Osteoblast (primary cell): ENCODE measurements around the gene FAF1. TPM values are rescaled to one million over a fixed set of nuclear protein-coding genes. Genes with fewer than 3 reads are reported as not detected.

Experiments used
- DNase-seq: peaks from one replicate; pipeline ENCODE4 v3.0.0; 2011; ENCODE audit warnings: low spot score, mixed read lengths; ENCODE audit not compliant: insufficient read length; ENCODE audit errors: missing footprints
- H2AFZ ChIP-seq: 2 replicates; pipeline ENCODE4 v1.6.0; 2011; ENCODE audit warnings: mild to moderate bottlenecking, low read length
- H3K27ac ChIP-seq: 2 replicates; pipeline ENCODE4 v1.5.1; 2011; ENCODE audit warnings: mild to moderate bottlenecking, low read depth, low read length, moderate library complexity
- H3K27me3 ChIP-seq: 2 replicates; pipeline ENCODE4 v1.6.0; 2012; ENCODE audit warnings: mild to moderate bottlenecking, control low read depth, inconsistent platforms, low read length, moderate library complexity; ENCODE audit not compliant: insufficient read depth
- H3K36me3 ChIP-seq: 2 replicates; pipeline ENCODE4 v1.5.1; 2011; ENCODE audit warnings: mild to moderate bottlenecking, low read length, control low read depth, moderate library complexity; ENCODE audit not compliant: insufficient read depth
- H3K4me1 ChIP-seq: 2 replicates; pipeline ENCODE4 v1.5.1; 2011; ENCODE audit warnings: mild to moderate bottlenecking, low read length, control low read depth, moderate library complexity; ENCODE audit not compliant: insufficient read depth
- H3K4me2 ChIP-seq: 2 replicates; pipeline ENCODE4 v1.6.0; 2011; ENCODE audit warnings: mild to moderate bottlenecking, low read length; ENCODE audit not compliant: insufficient read depth
- H3K4me3 ChIP-seq: fragments of 200-600 bp; sonication (generic); 3 replicates; pipeline ENCODE4 v1.5.1; 2012; ENCODE audit warnings: mild to moderate bottlenecking, low read length, inconsistent platforms; ENCODE audit not compliant: insufficient read depth
- H3K79me2 ChIP-seq: 2 replicates; pipeline ENCODE4 v1.6.0; 2012; ENCODE audit warnings: mild to moderate bottlenecking, low read length, control low read depth, inconsistent platforms; ENCODE audit not compliant: insufficient read depth
- H3K9me3 ChIP-seq: 2 replicates; pipeline ENCODE4 v1.5.1; 2011; ENCODE audit warnings: low read depth, low read length, control low read depth
- H4K20me1 ChIP-seq: 2 replicates; pipeline ENCODE4 v1.6.0; 2012; ENCODE audit warnings: mild to moderate bottlenecking, low read length, control low read depth; ENCODE audit not compliant: insufficient read depth
- total RNA-seq: library from RNA; depleted of rRNA; stranded (reverse); fragments of >200 nt; gene quantifications from 2 replicates; pipeline ENCODE4 v1.2.3, GENCODE V29; 2012
- TF ChIP-seq, protein P1 (sequence below): IDR thresholded peaks from 2 replicates; pipeline ENCODE4 v1.5.1; 2011; ENCODE audit warnings: mild to moderate bottlenecking, low read depth, low read length, moderate library complexity; ENCODE audit errors: extremely low read depth

Gene FAF1
- total RNA-seq, 1 donor, result 40.5 TPM

DNA sequence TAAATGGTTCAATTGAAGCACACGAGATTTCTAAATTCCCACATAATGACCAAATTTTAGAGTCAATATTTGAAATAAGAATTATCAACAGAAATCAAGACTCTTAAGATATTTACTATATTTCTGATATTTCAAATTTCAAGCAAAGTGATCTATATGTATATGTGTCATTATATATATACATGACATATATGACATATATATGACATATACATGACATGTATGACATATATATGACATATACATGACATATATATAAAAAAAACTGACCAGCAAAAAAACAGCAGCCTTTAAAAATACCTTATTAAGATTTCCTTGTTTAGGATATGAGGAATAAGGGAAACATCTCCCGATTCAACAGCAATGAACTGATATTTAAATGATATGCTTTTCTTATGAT is 266.2 kb downstream of the FAF1 start:
- no peak overlapping the region for H3K4me2 ChIP-seq
- H3K36me3 ChIP-seq, result no peaks in the 10 kb centered on the region
- H3K79me2 ChIP-seq, result no peaks in the 10 kb centered on the region
- H3K27me3 ChIP-seq, result no peaks in the 10 kb centered on the region
- H3K4me1 ChIP-seq, result peaks cover 4% of the 10 kb centered on the region
- no peaks in the 10 kb centered on the region for H3K9me3 ChIP-seq
- no peak overlapping the region for H3K4me3 ChIP-seq
- H3K27ac ChIP-seq, result no peak overlapping the region
- no peaks in the 10 kb centered on the region for H4K20me1 ChIP-seq
- H2AFZ ChIP-seq, result no peak overlapping the region
- no peak for DNase-seq
- TF ChIP-seq, protein P1, sequence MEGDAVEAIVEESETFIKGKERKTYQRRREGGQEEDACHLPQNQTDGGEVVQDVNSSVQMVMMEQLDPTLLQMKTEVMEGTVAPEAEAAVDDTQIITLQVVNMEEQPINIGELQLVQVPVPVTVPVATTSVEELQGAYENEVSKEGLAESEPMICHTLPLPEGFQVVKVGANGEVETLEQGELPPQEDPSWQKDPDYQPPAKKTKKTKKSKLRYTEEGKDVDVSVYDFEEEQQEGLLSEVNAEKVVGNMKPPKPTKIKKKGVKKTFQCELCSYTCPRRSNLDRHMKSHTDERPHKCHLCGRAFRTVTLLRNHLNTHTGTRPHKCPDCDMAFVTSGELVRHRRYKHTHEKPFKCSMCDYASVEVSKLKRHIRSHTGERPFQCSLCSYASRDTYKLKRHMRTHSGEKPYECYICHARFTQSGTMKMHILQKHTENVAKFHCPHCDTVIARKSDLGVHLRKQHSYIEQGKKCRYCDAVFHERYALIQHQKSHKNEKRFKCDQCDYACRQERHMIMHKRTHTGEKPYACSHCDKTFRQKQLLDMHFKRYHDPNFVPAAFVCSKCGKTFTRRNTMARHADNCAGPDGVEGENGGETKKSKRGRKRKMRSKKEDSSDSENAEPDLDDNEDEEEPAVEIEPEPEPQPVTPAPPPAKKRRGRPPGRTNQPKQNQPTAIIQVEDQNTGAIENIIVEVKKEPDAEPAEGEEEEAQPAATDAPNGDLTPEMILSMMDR, result no peak

DNA sequence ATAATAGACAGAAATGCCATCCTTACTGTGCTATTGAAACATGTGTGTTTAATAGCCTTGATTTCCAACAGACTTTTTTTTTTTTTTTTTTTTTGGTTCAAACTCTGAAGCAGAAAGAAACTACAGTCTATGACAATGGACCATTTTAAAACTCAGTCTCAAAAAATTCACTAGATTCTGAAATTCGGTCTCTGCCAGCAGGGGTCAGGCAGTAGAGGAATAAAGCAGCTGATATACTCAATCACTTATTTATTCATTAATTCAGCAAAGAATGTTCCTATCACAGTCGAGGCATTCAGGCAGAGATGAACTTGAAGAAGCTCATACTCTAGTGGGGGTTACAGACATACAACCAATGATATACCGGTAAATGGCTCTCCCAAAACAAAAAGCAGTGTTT is 275.9 kb downstream of the FAF1 start:
- Histone ChIP-seq H3K4me2 (no peak overlapping the region), H3K36me3 (no peaks in the 10 kb centered on the region), H3K27ac (no peak overlapping the region), H3K79me2 (no peaks in the 10 kb centered on the region), H3K9me3 (no peaks in the 10 kb centered on the region), H3K4me1 (no peaks in the 10 kb centered on the region), H3K4me3 (no peak overlapping the region), H2AFZ (no peak overlapping the region), H3K27me3 (no peaks in the 10 kb centered on the region), H4K20me1 (no peaks in the 10 kb centered on the region)
- no peak for DNase-seq
- TF ChIP-seq, protein P1, result no peak

DNA sequence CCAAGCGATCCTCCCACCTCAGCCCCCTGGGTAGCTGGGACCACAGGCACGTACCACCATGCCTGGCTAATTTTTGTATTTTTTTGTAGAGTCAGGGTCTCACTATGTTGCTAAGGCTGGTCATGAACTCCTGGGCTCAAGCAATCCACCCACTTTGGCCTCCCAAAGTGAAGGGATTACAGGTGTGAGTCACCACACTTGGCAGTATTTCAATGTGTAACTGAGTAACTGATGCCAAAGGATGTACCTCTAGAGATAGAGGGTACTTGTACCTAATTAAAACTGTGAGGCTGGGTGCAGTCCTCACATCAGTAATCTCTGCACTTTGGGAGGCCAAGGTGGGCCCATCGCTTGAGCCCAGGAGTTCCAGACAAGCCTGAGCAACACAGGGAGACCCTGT is 278.1 kb downstream of the FAF1 start:
- no peak for DNase-seq
- Histone ChIP-seq H3K36me3 (no peaks in the 10 kb centered on the region), H2AFZ (no peak overlapping the region), H4K20me1 (no peaks in the 10 kb centered on the region), H3K4me1 (peaks cover 4% of the 10 kb centered on the region), H3K4me3 (no peak overlapping the region), H3K27ac (no peak overlapping the region), H3K9me3 (no peaks in the 10 kb centered on the region), H3K4me2 (no peak overlapping the region), H3K27me3 (no peaks in the 10 kb centered on the region), H3K79me2 (no peaks in the 10 kb centered on the region)
- TF ChIP-seq, protein P1, result no peak

DNA sequence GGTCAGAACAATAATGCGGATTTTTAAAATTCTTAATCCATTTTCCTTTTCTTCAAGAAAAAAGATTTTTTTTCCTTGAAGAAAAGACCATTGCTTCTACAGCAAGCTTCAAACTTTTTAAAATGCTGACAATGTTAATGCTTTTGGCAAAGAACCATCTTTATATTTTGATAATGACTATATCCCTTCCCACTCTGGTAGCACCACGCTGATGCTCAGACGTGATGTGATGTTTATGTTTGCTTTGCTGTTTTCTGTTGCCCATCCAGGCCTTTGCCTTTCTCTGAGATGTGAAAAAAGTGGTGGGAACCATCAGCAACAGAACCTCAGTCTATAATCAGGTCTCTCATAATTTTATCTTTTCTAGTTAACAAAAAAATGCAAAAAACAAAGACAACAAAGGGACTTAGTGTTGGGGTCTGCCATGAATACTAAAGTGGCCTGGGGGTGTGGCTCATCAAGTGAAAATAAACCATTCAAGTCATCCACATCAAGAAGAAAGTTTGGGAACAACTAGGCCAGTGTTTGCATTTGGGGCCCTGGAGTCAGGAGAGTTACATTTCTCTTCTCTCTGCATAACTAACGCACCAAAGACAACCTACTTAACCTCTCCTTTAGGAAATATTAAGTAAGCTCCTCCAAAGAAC is 292.2 kb downstream of the FAF1 start:
- H2AFZ ChIP-seq, result no peak overlapping the region
- no peaks in the 10 kb centered on the region for H3K9me3 ChIP-seq
- no peaks in the 10 kb centered on the region for H3K36me3 ChIP-seq
- H3K4me1 ChIP-seq, result peaks cover 16% of the 10 kb centered on the region
- H4K20me1 ChIP-seq, result no peaks in the 10 kb centered on the region
- H3K4me3 ChIP-seq, result no peak overlapping the region
- TF ChIP-seq, protein P1, result no peak
- no peak overlapping the region for H3K4me2 ChIP-seq
- no peaks in the 10 kb centered on the region for H3K27me3 ChIP-seq
- no peaks in the 10 kb centered on the region for H3K79me2 ChIP-seq
- DNase-seq, result peak; percentile 79
- H3K27ac ChIP-seq, result no peak overlapping the region
